NCI-H2081 treated with DMSO at 0.1 percent for 48 hours (cell line): ENCODE results near the gene ZNF276.

Source experiments
- DNase-seq: peaks from one replicate; lab custom pipeline; 2025; lab: John Stamatoyannopoulos, UW

Gene ZNF276

DNA sequence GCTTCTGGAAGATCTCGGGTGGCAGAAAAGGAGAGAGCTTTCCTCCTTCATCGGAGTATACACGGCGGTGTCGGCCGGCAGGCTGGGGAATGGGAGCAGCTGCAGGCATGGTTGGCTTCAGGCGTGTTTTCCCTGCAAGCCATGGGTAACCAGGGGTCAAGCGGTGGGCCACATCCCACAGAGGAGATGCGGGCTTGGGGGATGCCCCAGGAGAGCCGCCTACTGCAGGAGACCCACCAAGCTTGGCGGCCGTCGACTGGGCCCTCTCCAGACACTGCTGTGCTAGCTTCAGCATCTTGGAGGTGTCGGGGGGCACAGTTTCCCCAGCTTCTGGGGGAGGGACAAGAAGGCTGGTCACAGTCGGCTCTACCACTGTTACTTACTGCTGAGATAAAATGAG, 4.8 kb upstream of the ZNF276 start:
- no peak for DNase-seq

DNA sequence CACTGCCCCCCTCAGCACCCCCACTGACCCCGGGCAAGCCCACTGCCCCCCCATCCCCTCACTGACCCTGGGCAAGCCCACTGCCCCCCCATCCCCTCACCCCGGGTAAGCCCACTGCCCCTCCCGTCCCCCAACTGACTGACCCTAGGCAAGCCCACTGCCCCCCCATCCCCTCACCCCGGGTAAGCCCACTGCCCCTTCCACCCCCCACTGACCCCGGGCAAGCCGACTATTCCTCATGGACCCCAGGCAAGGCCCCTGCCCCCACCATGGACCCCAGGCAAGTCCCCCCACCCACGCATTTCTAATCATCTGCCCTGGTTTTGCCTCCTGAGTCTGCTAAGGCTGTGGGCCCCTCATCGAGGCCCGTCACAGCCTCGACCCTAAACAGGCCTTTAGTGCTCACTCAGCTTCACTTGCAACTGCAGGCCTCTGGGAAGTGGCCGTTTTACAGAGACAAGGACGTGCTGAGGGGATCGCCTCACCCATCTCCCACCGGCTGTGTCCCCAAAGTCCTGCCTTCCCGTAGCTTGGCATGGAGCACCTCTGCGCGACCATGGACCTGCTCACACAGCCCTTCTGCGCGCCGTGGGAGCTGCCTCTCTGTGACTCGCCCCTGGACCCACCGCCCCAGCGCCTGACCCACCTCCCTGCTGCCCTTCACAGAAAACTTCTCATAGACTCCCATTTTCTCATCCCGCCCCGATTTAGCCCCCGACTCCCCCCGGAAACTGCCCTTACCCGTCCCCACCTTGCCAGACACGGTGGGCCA, 4.2 kb upstream of the ZNF276 start:
- no peak for DNase-seq

DNA sequence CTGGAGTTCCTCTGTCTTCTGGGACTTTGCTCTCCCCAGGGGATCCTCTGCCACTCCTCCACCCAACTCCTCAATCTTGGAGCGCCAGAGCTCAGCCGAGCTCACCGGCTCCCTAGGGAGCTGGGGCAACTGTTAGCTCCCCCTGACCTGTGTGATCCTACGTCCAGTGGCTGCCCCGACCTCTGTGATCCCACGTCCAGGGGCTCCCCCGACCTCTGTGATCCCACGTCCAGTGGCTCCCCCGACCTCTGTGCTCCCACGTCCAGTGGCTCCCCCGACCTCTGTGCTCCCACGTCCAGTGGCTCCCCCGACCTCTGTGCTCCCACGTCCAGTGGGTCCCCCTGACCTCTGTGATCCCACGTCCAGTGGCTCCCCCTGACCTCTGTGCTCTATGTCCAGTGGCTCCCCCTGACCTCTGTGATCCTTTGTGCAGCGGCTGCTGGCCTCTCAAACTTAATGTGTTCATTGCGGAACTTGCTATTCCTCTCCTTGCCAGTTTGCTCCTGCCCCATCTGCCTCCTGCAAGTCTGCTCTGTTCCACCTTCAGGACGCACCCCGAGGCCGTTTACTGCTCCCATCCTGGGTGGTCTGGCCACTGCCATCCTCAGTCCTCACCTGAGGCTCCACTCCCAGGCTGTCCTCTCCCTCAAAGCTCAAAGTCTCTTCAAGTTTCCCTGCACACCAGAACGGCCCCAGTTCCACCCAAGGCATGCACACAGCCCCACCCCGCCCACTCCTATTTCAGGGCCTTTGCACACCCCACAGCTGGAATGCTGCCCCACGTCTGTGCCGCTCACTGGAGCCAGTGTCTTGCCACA, 3.4 kb upstream of the ZNF276 start:
- DNase-seq, result no peak

DNA sequence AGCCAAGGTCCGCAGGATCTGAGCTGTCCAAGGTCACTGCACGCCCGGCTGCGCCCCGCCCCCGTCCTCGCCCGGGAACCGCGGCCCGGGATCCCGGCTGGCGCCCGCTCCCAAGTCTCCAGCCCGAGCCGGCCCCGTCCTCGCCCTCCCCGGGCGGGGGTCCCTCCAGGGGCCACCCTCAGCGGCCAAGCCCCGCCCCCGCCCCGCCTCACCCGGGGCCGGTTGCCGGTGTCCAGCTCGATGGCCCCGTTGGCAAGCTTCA, 855 bp upstream of the ZNF276 start:
- DNase-seq, result no peak

DNA sequence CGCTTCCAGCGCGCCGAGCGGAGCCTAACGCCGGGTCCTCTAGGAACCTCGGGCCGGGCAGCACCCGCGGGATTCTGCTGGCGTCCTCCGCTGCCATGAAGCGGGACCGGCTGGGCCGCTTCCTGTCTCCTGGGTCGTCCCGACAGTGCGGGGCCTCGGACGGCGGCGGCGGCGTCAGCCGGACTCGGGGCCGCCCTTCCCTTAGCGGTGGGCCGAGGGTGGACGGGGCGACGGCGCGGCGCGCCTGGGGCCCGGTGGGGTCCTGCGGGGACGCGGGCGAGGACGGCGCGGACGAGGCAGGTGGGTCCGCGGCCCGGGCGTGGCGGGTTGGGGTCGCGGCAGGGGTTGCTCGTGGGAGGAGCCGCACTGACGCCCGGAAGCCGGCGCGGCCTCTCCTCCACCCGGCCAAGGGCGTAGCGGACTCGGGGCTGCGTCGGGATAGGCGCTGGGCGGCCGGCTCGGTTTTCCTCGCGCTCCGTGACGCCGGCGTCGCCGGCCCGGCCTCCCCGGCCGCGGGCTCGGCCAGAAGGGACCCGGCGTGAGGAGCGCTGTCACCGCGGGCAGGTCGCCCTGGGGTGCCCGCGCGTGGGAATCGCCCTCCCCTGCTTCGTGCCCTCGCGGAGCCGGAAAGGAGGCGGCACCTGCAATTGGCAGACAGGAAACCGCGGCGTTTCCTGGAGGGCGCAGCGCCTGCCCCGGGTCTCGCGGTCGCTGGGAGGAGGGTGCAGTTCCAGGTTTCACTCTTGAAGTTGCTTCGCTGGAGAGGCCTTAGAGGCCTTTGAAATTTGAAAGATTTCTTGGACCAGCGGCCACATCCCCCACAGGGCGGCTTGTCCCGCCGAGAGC, 432 bp downstream of the ZNF276 start:
- DNase-seq, result no peak

DNA sequence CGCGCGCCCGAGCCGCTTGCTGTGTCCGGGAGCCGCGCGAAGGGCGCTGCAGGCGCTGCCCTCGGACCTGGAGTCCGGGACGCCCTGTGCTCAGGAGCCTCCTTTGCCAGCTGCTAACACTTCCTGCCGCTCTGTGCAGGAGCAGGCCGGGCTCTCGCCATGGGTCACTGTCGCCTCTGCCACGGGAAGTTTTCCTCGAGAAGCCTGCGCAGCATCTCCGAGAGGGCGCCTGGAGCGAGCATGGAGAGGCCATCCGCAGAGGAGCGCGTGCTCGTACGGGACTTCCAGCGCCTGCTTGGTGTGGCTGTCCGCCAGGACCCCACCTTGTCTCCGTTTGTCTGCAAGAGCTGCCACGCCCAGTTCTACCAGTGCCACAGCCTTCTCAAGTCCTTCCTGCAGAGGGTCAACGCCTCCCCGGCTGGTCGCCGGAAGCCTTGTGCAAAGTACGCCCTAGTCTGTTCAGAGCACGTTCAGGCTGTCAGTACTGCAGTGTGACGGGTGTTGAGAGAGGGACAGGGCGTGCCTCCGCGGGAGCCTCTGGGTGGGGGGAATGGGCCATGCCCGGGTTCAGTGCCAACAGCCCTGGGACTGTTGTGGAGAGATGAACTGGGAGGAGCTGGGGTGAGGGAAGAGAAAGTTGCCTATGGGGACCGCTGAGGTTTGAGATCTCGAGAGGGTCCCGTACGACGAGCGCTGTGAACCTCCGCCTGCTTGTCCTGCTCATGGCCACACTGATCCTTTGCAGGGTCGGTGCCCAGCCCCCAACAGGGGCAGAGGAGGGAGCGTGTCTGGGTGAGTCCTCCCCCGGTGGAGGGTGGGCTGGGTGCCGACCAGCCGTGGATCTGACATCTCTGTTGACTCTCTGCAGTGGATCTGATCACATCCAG, 1.3 kb downstream of the ZNF276 start:
- no peak for DNase-seq

DNA sequence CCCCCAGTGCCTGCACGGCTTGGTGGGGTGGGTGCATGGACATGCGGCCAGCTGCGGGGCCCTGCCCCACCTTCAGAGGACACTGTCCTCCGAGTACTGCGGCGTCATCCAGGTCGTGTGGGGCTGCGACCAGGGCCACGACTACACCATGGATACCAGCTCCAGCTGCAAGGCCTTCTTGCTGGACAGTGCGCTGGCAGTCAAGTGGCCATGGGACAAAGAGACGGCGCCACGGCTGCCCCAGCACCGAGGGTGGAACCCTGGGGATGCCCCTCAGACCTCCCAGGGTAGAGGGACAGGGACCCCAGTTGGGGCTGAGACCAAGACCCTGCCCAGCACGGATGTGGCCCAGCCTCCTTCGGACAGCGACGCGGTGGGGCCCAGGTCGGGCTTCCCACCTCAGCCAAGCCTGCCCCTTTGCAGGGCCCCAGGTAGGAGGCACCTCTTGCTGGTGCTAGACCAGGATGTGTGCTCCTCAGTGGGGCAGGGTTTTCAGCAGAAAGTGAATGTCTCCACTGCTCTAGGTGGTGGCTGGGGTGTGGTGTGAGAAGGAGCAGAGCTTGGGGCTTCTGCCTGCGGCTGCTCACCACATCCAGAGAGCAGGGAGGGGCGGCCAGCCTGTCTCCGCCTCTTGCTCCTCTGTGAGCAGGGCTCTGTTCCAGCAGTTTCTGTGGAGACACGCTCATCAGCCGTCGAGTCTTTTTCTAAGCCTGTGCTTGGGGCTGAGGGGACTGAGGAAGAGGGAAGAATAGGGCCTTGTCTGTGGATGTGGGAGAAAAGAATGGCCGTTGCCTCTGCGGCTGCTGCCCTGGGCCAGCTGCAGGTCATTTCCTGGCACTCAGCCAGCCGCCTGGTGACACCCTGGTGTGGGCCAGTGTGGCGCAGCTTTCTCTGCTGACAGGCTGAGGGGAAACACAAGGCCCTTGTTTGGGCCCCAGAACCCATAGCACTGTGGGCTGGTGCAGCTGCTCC, 2.2 kb downstream of the ZNF276 start:
- DNase-seq, result no peak

DNA sequence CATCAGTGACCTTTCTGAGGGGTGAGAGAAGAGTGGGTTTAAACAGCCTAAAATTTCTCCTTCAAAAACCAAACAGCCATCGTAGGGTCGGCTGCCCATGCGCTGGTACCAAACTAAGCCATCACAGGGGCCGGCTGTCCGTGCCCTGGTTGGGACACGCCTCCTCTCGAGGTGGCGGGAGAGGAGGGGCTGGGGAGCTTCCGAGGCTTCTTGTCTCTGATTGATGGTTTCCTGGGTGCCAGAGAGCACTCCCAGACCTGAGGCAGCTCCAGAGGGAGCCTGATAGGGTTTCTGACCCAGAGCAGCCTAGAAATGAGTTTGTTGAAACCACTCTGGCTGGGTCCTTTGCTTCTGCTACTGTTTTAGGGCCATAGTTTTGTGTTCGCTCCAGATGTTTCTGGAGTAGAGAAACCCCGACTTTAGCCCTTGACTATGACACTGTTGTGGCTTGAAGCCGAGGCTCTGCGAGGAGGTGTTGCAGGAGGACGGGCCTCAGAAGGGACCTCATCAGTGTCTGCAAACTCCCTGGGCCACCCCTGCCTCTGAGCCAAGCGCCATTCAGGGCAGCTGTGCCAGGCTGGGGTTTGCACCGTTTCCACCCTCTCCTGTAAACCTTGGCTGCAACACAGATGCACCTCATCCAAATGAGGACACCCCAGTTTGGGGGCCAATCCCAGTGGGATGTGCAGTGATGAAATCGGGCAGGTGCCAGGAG, 6.2 kb downstream of the ZNF276 start:
- no peak for DNase-seq

DNA sequence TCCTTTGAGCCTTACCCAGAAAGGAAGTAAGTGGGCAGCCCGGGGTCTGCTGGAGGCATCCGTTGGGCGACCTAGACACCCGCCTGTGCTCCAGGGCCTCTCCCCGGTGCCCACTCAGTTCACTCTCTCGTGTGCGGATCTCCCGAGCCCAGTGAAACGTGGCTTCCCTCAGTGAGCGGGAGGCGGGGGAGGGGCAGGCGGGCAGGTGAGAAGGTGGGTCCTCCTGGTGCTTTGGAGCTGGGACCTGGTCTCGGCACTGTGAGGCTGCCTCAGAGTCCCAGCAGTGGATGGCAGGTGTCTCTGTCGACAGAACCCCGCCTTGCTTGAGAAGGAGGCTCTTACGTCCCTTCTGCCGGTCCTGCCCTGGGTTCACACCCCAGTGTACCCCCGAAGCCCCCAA, 8.0 kb downstream of the ZNF276 start:
- DNase-seq, result no peak

DNA sequence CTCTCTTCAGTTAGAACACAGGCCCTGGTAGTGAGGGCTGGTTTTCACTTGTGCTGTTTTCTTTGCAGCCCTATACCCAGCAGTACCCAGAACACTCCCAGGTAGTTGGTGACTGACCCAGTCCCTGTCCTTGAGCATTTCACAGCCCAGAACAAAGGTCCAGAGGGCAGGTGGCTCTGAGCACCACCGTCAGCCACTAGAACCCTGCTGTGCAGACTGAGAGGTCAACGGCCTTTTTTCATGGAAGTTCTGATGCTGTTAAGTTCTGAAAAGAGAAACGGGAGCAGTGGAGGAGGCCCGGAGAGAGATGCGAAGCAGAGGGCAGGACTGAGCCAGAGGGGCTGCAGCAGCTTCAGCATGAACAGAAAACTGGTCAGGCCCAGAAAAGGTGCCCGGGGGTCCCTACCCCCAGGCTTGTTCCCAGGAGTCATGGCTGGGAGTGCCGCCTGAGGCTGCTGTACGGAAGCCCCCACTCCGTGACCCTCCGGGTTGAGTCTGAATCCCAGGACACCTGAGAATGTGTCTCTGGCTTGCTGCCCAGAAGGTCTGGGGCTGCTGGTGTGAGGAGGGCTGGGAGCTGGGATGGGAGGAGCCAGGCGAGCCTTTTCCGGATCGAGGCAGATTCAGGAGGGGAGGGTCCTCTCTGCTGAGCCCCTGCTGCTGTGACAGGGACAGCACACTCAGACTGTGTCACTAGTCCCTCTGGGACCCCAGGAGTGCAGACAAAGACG, 8.7 kb downstream of the ZNF276 start:
- no peak for DNase-seq

DNA sequence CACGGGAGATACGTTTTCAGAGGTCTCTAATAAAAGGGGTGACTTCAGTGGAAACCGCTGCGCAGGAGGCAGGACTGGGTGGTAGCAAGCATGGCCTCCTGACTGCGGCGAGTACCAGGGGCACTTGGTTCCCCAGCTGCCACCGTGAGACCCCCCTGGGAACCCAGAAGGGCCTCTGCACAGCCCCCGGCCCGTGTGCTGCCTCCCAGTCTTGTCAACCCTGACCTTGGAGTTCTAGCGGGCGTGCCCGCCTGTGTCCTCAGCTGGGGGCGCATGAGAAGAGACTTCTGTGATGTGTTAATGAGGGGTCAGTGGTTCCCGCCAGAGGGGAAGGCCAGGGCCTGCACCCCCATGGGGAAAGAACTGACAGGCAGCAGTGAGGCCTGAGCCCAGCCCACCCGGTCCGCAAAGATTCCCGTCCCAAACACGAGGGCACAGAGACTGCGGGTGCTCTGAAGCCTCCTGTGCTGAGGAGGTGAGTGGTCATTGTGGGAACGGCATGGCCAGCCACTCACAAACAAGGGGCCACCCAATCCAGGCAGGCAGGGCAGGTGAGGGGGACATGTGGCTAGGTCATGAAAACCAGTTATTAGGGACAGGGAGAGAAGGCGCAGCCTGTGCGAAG, 9.4 kb downstream of the ZNF276 start:
- no peak for DNase-seq

DNA sequence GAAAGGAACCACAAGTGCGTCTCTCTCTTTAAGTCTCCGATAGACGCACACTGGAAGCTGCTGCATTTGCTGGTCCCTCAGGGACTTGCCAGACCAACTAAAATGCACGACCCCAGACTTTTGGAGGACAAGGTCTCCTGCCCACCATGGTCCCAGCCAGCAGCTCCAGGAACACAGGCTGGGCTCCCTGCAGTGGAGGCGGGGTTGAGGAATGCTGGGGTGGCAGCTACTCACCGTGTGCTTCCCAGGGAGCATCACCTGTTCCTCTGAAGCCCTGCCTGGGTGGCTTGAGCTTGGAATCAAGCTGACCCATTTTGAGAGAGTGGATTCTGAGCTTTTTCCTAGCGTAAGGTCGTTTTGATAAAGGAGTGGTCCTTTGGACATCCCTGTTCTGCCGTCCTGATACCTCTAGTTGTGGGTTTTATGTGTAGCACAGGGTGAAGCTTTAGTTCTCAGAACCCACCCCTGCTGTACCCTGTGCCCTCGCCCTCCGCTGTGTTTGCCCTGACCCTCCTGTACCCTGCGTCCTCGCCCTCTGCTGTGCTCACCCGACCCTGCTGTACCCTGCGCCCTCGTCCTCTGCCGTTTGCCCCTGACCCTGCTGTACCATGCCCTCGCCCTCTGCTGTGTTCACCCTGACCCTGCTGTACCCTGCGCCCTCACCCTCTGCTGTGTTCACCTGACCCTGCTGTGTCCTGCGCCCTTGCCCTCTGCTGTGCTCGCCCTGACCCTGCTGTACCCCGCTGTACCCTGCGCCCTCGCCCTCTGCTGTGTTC, 11.0 kb downstream of the ZNF276 start:
- no peak for DNase-seq

DNA sequence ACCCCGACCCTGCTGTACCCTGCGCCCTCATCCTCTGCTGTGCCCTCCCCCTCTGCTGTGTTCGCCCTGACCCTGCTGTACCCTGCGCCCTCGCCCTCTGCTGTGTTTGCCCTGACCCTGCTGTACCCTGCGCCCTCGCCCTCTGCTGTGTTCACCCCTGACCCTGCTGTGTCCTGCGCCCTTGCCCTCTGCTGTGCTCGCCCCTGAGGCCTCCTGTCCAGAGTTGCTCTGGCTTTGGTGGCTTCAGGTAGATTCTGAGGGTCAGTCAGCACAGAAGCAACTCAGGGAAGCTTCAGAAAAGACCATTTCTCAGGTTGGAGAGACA, 11.5 kb downstream of the ZNF276 start:
- no peak for DNase-seq

DNA sequence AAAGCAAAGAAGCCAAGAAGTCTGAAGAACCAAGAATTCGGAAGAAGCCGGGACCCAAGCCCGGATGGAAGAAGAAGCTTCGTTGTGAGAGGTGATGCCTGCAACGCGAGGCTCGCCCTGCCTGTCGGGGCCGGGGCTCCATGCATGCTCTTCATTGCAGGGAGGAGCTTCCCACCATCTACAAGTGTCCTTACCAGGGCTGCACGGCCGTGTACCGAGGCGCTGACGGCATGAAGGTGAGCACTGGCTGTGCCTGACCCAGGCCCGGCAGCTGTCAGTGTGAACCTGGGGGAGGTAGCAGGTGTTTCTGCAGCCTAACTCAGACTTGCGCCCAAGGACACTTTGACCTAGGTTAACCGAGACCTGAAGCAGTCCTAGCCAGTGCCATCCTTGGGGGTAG, 12.0 kb downstream of the ZNF276 start:
- DNase-seq, result no peak

DNA sequence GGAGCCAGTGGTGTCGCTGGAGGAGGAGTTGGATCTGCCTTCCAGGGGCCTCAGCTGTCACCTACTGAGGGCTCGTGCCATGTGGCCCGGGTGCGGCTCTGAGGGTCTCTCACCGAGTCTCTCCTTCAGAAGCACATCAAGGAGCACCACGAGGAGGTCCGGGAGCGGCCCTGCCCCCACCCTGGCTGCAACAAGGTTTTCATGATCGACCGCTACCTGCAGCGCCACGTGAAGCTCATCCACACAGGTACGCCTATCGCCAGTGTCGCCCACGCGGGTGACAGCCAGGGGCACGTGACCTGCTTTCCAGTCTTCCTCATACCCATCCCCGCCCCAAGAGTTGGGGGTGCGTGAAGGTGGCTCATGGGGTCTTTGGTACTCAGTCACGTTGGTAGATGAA, 12.5 kb downstream of the ZNF276 start:
- DNase-seq, result no peak

DNA sequence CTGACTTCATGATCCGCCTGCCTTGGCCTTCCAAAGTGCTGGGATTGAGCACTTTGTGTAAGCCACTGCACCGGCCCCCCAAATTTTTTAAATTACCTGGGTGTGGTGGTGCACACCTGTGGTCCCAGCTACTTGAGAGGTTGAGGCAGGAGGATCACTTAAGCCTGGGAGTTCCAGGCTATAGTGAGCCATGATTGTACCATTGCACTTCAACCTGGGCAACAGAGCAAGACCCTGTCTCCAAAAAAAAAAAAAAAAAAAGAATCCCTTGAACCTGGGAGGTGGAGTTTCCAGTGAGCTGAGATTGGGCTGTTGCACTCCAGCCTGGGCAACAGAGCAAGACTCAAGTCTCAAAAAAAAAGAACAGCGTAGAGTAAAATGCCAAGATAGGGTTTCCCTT, 15.2 kb downstream of the ZNF276 start:
- no peak for DNase-seq

DNA sequence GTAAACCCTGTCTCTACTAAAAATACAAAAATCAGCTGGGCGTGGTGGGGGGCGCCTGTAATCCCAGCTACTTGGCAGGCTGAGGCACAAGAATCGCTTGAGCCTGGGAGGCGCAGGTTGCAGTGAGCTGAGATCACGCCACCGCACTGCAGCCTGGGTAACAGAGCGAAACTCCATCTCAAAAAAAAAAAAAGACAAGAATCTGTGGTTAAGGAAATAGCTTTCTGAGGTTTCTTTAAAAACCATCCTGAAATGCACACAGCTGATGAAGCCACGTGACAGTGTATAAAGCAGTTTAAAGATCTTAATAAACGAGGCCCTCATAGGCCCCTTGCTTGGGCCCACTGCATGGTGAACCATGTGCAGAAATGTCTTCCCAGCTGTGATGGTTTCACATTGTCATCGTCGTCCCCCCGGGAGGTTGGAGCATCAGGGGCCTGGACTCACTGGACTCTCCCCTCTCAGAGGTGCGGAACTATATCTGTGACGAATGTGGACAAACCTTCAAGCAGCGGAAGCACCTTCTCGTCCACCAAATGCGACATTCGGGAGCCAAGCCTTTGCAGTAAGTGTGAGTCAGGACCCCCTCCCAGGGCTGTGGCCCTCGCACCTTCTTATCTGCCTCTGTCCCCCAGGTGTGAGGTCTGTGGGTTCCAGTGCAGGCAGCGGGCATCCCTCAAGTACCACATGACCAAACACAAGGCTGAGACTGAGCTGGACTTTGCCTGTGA, 16.2 kb downstream of the ZNF276 start:
- DNase-seq, result no peak

DNA sequence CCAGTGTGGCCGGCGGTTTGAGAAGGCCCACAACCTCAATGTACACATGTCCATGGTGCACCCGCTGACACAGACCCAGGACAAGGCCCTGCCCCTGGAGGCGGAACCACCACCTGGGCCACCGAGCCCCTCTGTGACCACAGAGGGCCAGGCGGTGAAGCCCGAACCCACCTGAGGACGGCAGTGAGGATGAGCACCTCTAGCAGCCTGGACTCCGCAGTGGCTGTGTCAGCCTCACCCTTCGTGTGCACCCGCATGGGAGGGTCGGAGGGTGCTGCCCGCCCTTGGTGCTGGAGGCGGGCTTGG, 16.7 kb downstream of the ZNF276 start:
- DNase-seq, result no peak
